Placental pericyte (primary cell): ENCODE measurements around the gene FOXP4. TPM values are rescaled to one million over a fixed set of nuclear protein-coding genes. Genes with fewer than 3 reads are reported as not detected.

Source experiments
- small RNA-seq: library from RNA; depleted of rRNA; stranded (forward); fragments of <200 nt; gene quantifications from one replicate; pipeline ENCODE3, GENCODE V24; 2012; ENCODE audit warnings: low replicate concordance
- total RNA-seq: library from RNA; depleted of rRNA; stranded (reverse); fragments of >200 nt; gene quantifications from 2 replicates; pipeline ENCODE4 v1.2.3, GENCODE V29; 2012

The FOXP4 gene, protein sequence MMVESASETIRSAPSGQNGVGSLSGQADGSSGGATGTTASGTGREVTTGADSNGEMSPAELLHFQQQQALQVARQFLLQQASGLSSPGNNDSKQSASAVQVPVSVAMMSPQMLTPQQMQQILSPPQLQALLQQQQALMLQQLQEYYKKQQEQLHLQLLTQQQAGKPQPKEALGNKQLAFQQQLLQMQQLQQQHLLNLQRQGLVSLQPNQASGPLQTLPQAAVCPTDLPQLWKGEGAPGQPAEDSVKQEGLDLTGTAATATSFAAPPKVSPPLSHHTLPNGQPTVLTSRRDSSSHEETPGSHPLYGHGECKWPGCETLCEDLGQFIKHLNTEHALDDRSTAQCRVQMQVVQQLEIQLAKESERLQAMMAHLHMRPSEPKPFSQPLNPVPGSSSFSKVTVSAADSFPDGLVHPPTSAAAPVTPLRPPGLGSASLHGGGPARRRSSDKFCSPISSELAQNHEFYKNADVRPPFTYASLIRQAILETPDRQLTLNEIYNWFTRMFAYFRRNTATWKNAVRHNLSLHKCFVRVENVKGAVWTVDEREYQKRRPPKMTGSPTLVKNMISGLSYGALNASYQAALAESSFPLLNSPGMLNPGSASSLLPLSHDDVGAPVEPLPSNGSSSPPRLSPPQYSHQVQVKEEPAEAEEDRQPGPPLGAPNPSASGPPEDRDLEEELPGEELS
- total RNA-seq, result 9.9 and 10.1 TPM in 2 replicates

DNA sequence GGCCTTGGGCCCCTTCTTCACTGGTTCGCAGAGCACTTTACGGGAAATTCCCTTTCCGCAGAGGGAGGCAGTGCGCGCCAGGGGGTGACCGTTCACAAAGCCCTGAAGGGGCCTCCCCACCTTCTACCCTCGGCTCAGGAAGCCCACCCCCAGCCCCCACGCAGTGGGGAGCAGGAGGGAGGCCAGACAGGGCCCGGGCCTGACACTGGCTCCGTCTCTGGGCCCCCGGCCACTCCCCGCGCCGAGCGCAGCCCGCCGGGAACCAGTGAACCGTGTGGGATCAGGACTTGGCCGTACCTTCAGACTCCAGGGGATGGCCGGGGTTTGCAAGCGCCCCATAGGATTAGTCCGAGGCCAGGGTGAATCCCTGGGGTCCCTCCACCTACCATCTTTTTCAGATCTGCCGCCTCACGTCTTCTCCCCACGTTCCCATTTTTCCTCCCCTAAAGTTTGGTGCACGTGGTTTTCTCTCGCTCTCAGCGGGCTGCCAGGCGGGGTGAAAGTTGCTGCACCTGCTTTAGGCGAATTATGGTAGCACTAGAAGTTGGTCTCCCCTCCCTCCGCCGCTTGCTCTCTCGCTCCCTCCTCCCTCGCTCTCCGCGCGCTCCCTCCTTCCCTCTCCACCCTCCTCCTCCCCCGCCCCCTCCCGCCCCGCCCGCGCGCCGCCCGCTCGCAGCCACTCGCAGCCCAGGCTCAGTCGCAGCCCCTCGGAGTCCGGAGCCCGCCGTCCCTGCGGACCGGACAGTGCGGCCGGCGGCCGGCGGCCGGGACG, at the start of gene FOXP4:
Gene FOXP4, plus strand, starts transcription at position 679 of the 772 bp plus-strand sequence. CDS start 19,380 bp downstream, outside the sequence.

DNA sequence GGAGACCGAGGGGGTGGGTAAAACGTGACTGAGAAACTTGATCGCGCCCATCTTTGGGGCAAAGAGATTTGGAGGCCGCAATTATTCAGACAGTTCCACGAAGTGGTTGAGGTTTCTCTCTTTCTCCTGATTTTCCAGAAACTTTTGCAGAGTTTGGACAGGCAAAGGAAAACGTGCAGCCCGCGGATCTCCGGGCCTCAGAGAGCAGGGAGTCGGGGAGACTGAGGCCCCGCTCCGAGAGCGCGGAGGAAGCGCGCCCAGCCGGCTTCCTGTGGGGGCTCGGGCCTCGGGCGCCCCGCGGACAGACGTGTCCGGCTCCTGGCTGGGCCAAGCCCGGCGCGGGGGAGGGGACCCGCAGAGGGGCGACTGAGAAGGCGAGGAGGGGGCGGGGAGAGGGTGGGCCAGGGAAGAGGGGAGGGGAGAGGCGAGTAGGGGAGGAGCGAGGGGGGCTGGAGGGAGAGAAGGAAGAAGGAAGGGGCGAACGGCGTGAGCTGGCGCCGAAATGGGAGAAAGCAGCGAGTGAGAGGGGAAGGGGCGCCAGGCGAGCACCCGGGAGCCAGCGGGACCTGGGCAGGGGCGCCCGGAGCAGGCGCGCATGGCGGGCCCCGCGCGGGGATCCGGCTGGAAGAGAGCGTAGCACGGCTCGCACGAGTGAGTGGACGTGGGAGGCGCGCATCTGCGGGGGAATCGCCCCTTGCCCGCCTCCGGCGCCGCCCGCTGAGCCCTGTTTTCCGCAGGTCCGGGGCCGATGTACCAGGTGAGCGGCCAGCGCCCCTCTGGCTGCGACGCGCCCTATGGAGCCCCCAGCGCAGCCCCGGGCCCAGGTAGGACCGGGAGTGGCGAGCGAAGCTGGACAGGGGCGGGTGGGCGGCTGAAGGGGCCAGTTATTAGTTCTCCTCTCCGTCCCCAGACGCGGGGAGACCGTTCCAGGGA, 92.1 kb downstream of the FOXP4 start, which contains the start of gene MDFI:
Gene MDFI, plus strand, starts transcription at position 467 of the 933 bp plus-strand sequence. Its CDS starts 282 bp downstream, at position 749.

Small RNAs within 50 kb of the gene (small RNA-seq; reads per million reads assigned to genes)
- not detected for gene MIR4641

Other genes with a start within 250 kb of the FOXP4 start
- gene NCR2, start 210.8 kb upstream of the FOXP4 start, total RNA-seq, result not detected in 2 replicates
- 0.14 and 0.22 TPM in 2 replicates for gene MDFI, start 92.1 kb downstream of the FOXP4 start, total RNA-seq
- 4.8 and 6.2 TPM in 2 replicates for gene TFEB, start 189.2 kb downstream of the FOXP4 start, total RNA-seq
- not detected in 2 replicates for gene PGC, start 201.0 kb downstream of the FOXP4 start, total RNA-seq
- 1.7 and 2.2 TPM in 2 replicates for gene FRS3, start 233.5 kb downstream of the FOXP4 start, total RNA-seq
- 0.66 and 0.86 TPM in 2 replicates for gene PRICKLE4, start 234.4 kb downstream of the FOXP4 start, total RNA-seq
- 57.3 and 95.8 TPM in 2 replicates for gene TOMM6, start 241.3 kb downstream of the FOXP4 start, total RNA-seq